Pulmonary artery endothelial cell (primary cell): Measurements from ENCODE around the gene SLC6A7. TPM values are rescaled to one million over a fixed set of nuclear protein-coding genes. Genes with fewer than 3 reads are reported as not detected.

ENCODE experiments used
- DNase-seq: peaks from one replicate; pipeline ENCODE4 v3.0.0-alpha.2; 2011; ENCODE audit warnings: low read depth, low spot score
- total RNA-seq: library from RNA; depleted of rRNA; stranded (reverse); fragments of >200 nt; gene quantifications from 2 replicates; pipeline ENCODE4 v1.2.3, GENCODE V29; 2014

SLC6A7 gene
- total RNA-seq, 1 donor from 2014 or later, result not detected

- no peak for DNase-seq
These were observed 34.4 kb upstream of the SLC6A7 start, which contains the start of gene PDGFRB for GRCh38 chr5:150155258-150156026. PDGFRB (minus strand) TSS chr5:150155845; CDS start chr5:150137047, 18,798 bp downstream.

GRCh38 chr5:150156027-150156368, 33.9 kb upstream of the SLC6A7 start:
- DNase-seq, result no peak

- DNase-seq, result no peak
These were observed 33.3 kb upstream of the SLC6A7 start for GRCh38 chr5:150156540-150156939.

GRCh38 chr5:150157168-150157567, 32.7 kb upstream of the SLC6A7 start:
- no peak for DNase-seq

GRCh38 chr5:150158170-150158949, 31.5 kb upstream of the SLC6A7 start:
- DNase-seq, result no peak

GRCh38 chr5:150159031-150159430, 30.8 kb upstream of the SLC6A7 start:
- no peak for DNase-seq

GRCh38 chr5:150159741-150160179, 30.1 kb upstream of the SLC6A7 start:
- DNase-seq, result no peak

GRCh38 chr5:150160448-150161081, 29.3 kb upstream of the SLC6A7 start:
- DNase-seq, result no peak

- DNase-seq, result peak; percentile 17
These were observed 28.4 kb upstream of the SLC6A7 start for GRCh38 chr5:150161242-150162141.

- DNase-seq, result no peak
These were observed 27.7 kb upstream of the SLC6A7 start for GRCh38 chr5:150162142-150162513.

- no peak for DNase-seq
These were observed 26.8 kb upstream of the SLC6A7 start for GRCh38 chr5:150163035-150163434.

- DNase-seq, result no peak
These were observed 26.3 kb upstream of the SLC6A7 start for GRCh38 chr5:150163547-150164059.

GRCh38 chr5:150164211-150164980, 25.5 kb upstream of the SLC6A7 start:
- no peak for DNase-seq

- no peak for DNase-seq
These were observed 23.7 kb upstream of the SLC6A7 start for GRCh38 chr5:150166037-150166649.

- no peak for DNase-seq
These were observed 23.0 kb upstream of the SLC6A7 start, which contains the start of gene CDX1 for GRCh38 chr5:150166650-150167511. CDX1 (plus strand) TSS chr5:150166778; CDS start chr5:150166877, 99 bp downstream.

- no peak for DNase-seq
These were observed 22.4 kb upstream of the SLC6A7 start for GRCh38 chr5:150167512-150167850.

GRCh38 chr5:150167908-150168307, 22.0 kb upstream of the SLC6A7 start:
- DNase-seq, result no peak

GRCh38 chr5:150168864-150169263, 21.0 kb upstream of the SLC6A7 start:
- DNase-seq, result no peak

GRCh38 chr5:150172145-150172544, 17.7 kb upstream of the SLC6A7 start:
- no peak for DNase-seq
